ENCODE measurements around the gene RCE1.

The RCE1 gene

DNA sequence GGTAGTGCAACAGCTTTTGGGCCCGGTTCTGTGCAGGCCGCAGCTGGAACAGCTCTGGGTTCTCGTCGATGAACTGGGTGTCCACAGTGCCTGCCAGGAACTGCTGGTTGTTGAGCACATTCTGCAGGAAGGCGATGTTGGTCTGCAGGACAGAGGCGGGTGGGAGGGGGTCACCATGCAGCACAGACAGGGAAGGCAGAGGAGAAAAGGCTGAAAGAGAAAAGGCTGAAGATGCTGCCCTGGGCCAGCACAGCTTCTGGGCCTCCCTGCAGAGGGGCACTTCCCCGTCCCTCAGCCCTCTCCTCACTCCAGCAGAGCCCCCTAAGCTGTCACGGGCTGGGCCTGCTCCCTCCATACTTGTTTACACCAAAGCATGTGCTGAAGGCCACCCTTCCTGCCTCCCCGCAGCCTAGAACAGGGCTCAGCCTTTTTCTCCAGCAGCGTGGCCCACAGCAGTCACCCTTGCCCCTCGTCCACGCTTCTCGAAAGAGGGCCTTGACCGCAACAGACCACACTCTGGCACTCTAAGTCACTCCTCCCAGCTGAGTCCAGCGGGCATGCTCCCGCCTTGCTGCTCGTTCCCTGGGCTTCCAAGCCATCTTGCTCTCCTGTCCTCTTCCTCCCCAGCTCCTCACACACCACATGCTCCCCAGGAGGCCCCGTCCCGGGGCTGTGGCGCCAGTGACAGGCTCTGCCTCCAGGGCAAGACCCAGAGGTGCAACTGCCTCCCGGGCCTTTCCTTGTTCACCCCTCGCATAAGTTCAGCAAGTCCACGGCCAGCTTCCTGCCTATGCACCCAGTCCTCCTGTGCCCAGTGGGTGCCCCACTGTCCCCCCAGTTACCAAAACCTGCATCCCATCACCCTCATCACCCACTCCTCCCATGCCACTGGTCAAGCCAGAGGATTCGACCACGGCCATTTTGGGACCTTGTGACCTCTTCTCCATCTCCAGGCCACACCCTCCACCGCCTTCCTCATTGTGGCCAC lies 10.3 kb downstream of the RCE1 start:
- Histone ChIP-seq H3K27me3 (ENCODE audit: insufficient read depth, poor library complexity, severe bottlenecking) (no peaks in the 10 kb centered on the region), H3K27ac (ENCODE audit: poor library complexity, severe bottlenecking) (no peak overlapping the region), H3K9me3 (ENCODE audit: severe bottlenecking) (no peaks in the 10 kb centered on the region), H3K36me3 (ENCODE audit: low read depth) (peaks cover 32% of the 10 kb centered on the region), H3K4me3 (ENCODE audit: severe bottlenecking) (no peak overlapping the region), H3K4me1 (ENCODE audit: insufficient read depth, poor library complexity, severe bottlenecking) (no peaks in the 10 kb centered on the region)
- DNase-seq (ENCODE audit: low spot score) (no peak), ATAC-seq (ENCODE audit: low read depth) (no peak)
- TF ChIP-seq, protein P1, sequence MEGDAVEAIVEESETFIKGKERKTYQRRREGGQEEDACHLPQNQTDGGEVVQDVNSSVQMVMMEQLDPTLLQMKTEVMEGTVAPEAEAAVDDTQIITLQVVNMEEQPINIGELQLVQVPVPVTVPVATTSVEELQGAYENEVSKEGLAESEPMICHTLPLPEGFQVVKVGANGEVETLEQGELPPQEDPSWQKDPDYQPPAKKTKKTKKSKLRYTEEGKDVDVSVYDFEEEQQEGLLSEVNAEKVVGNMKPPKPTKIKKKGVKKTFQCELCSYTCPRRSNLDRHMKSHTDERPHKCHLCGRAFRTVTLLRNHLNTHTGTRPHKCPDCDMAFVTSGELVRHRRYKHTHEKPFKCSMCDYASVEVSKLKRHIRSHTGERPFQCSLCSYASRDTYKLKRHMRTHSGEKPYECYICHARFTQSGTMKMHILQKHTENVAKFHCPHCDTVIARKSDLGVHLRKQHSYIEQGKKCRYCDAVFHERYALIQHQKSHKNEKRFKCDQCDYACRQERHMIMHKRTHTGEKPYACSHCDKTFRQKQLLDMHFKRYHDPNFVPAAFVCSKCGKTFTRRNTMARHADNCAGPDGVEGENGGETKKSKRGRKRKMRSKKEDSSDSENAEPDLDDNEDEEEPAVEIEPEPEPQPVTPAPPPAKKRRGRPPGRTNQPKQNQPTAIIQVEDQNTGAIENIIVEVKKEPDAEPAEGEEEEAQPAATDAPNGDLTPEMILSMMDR (IDR thresholded peaks at IDR 0.05; ENCODE audit: poor library complexity, severe bottlenecking), result no peak

DNA sequence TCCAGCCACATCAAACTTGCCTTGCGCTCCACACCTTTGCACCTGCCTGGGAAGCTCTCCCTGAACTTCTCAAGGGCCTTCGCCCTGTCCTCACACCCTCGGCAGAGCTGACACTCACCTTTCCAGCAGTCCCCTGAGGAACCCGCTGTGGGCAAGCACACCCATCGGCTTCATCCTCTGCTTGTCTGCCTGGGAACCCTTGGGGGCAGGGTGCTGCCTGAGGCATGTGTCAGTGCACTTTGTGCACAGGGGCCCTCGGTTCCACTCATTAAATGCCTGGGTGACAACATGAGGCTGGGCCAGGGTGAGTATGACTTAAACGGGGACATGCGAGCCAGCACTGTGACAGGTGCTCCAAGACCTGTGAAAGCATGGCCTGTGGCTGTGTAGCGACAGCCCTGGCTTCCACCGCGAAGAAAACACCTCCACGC lies 11.0 kb downstream of the RCE1 start:
- TF ChIP-seq, protein P1 (IDR thresholded peaks at IDR 0.05; ENCODE audit: poor library complexity, severe bottlenecking), result no peak
- Histone ChIP-seq H3K27me3 (ENCODE audit: insufficient read depth, poor library complexity, severe bottlenecking) (no peaks in the 10 kb centered on the region), H3K36me3 (ENCODE audit: low read depth) (peaks cover 33% of the 10 kb centered on the region), H3K27ac (ENCODE audit: poor library complexity, severe bottlenecking) (no peak overlapping the region), H3K4me3 (ENCODE audit: severe bottlenecking) (no peak overlapping the region), H3K9me3 (ENCODE audit: severe bottlenecking) (no peaks in the 10 kb centered on the region), H3K4me1 (ENCODE audit: insufficient read depth, poor library complexity, severe bottlenecking) (no peaks in the 10 kb centered on the region)
- ATAC-seq (ENCODE audit: low read depth) (no peak), DNase-seq (ENCODE audit: low spot score) (no peak)

DNA sequence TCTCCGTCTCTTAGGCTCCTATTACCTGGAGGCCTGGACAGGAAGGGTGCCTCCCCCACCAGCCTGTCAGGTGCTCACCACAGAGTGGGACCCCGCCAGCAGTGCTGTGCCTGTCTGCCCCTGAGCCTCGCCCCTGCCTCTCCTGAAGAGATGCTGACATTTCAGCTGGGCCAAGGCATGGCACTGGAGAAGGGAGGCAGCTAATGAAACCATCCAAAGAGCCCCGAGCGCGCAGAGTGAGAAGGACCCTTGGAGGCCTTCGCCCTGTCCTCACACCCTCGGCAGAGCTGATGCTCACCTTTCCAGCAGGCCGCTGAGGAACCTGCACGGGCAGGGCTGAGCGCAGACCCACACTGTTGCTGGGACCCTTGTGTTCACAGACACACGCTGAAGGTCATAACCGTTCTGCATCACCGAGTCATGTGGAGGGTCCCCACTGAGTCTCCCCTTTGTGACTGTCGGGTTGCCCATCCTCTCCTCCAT lies 11.5 kb downstream of the RCE1 start:
- no peaks in the 10 kb centered on the region for H3K4me1 ChIP-seq (ENCODE audit: insufficient read depth, poor library complexity, severe bottlenecking)
- ATAC-seq (ENCODE audit: low read depth) (no peak), DNase-seq (ENCODE audit: low spot score) (no peak)
- TF ChIP-seq, protein P1 (IDR thresholded peaks at IDR 0.05; ENCODE audit: poor library complexity, severe bottlenecking), result no peak
- no peaks in the 10 kb centered on the region for H3K27me3 ChIP-seq (ENCODE audit: insufficient read depth, poor library complexity, severe bottlenecking)
- H3K9me3 ChIP-seq (ENCODE audit: severe bottlenecking), result no peaks in the 10 kb centered on the region
- H3K27ac ChIP-seq (ENCODE audit: poor library complexity, severe bottlenecking), result no peak overlapping the region
- H3K4me3 ChIP-seq (ENCODE audit: severe bottlenecking), result no peak overlapping the region
- H3K36me3 ChIP-seq (ENCODE audit: low read depth), result peaks cover 32% of the 10 kb centered on the region

DNA sequence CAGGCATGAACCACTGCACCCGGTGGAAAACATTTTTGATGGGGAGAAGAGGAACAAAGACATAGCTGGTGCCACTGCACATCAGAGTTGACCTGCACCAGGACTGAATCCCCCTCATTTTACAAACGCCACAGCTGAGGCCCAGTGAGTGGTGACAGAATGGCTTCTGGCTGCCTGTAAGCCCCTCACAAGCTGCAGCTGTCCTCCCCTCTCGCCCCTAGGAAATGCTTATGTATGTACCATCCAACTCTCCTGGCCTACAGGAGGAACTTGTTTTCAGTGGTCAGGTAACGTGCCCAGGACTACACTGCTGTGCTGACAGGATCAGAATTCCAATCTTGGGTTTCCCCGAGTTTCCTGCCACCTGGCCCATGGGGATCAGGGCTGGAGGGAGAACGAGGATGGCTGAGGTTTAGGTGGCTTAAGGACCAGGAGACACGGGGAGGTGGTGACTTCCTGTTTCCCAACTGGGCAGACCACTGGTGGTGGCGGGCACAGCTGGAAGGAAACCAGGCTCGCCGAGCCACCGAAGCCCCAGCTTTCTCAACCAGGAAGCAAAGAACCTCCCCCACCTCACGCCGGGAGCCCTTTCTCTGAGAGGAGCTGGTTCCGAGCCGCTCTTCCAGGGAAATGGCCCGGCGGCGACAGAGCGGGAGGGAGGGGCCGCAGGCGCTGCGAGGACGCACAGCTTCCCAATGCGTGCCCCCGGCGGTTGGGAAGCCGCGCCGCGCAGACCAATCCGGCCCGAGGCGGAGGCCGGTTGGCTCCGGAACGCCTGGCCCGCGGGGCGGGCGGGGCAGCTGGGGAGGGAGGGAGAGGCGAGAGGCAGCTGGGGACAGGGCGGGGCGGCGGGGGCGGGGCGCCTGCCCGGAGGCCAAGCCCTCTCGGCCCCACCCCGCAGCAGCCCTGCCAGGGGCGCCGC lies 12.6 kb downstream of the RCE1 start:
- peak; percentile 76 for ATAC-seq (ENCODE audit: low read depth)
- no peaks in the 10 kb centered on the region for H3K27me3 ChIP-seq (ENCODE audit: insufficient read depth, poor library complexity, severe bottlenecking)
- H3K9me3 ChIP-seq (ENCODE audit: severe bottlenecking), result no peaks in the 10 kb centered on the region
- H3K4me3 ChIP-seq (ENCODE audit: severe bottlenecking), result peak overlapping the region; percentile 90
- peak overlapping the region; percentile 91 for H3K27ac ChIP-seq (ENCODE audit: poor library complexity, severe bottlenecking)
- TF ChIP-seq, protein P1 (IDR thresholded peaks at IDR 0.05; ENCODE audit: poor library complexity, severe bottlenecking), result no peak
- H3K36me3 ChIP-seq (ENCODE audit: low read depth), result peaks cover 24% of the 10 kb centered on the region
- no peaks in the 10 kb centered on the region for H3K4me1 ChIP-seq (ENCODE audit: insufficient read depth, poor library complexity, severe bottlenecking)
- DNase-seq (ENCODE audit: low spot score), result peak; percentile 92

All from RWPE2 (cell line).